KMS-11 (cell line): Measurements from ENCODE around the gene ENPP1.

Source experiments
- H2AFZ ChIP-seq: fragments of 200-600 bp; sonication (generic); 2 replicates; pipeline ENCODE4 v1.6.1; 2016; ENCODE audit warnings: antibody characterized with exemption, mixed run types, low read depth
- H3K27ac ChIP-seq: fragments of 200-600 bp; sonication (generic); 2 replicates; pipeline ENCODE4 v1.6.1; 2016; ENCODE audit warnings: mild to moderate bottlenecking, mixed run types
- H3K27me3 ChIP-seq: fragments of 200-600 bp; sonication (generic); 2 replicates; pipeline ENCODE4 v1.6.1; 2017; ENCODE audit warnings: mild to moderate bottlenecking, low read depth, mixed run types, moderate library complexity; ENCODE audit not compliant: insufficient read depth
- H3K36me3 ChIP-seq: fragments of 200-600 bp; sonication (generic); 2 replicates; pipeline ENCODE4 v1.6.1; 2017; ENCODE audit warnings: mild to moderate bottlenecking, mixed run types; ENCODE audit not compliant: insufficient read depth
- H3K4me1 ChIP-seq: fragments of 200-600 bp; sonication (generic); 2 replicates; pipeline ENCODE4 v1.6.1; 2016; ENCODE audit warnings: mild to moderate bottlenecking, low read depth, mixed run types; ENCODE audit not compliant: poor library complexity, severe bottlenecking
- H3K4me2 ChIP-seq: fragments of 200-600 bp; sonication (generic); 2 replicates; pipeline ENCODE4 v1.7.0; 2016; ENCODE audit warnings: mild to moderate bottlenecking, mixed run types
- H3K4me3 ChIP-seq: fragments of 200-600 bp; sonication (generic); IDR thresholded peaks from 2 replicates; pipeline ENCODE4 v1.6.1; 2017; ENCODE audit warnings: low read depth, low read length, mixed read lengths; ENCODE audit not compliant: insufficient read depth
- H3K79me2 ChIP-seq: fragments of 200-600 bp; sonication (generic); 2 replicates; pipeline ENCODE4 v1.6.1; 2016; ENCODE audit warnings: low read depth, mixed run types; ENCODE audit not compliant: insufficient read depth
- H3K9ac ChIP-seq: fragments of 200-600 bp; sonication (generic); 2 replicates; pipeline ENCODE4 v1.6.1; 2016; ENCODE audit warnings: mild to moderate bottlenecking, mixed run types
- H4K20me1 ChIP-seq: fragments of 200-600 bp; sonication (generic); 2 replicates; pipeline ENCODE4 v1.6.1; 2016; ENCODE audit warnings: mild to moderate bottlenecking, mixed run types; ENCODE audit not compliant: insufficient read depth
- CTCF ChIP-seq: fragments of 200-600 bp; sonication (generic); conservative IDR thresholded peaks from 2 replicates; pipeline ENCODE4 v1.6.1; 2017; ENCODE audit warnings: low read depth, mild to moderate bottlenecking, antibody characterized with exemption, low read length, moderate library complexity, mixed read lengths

The ENPP1 gene

DNA sequence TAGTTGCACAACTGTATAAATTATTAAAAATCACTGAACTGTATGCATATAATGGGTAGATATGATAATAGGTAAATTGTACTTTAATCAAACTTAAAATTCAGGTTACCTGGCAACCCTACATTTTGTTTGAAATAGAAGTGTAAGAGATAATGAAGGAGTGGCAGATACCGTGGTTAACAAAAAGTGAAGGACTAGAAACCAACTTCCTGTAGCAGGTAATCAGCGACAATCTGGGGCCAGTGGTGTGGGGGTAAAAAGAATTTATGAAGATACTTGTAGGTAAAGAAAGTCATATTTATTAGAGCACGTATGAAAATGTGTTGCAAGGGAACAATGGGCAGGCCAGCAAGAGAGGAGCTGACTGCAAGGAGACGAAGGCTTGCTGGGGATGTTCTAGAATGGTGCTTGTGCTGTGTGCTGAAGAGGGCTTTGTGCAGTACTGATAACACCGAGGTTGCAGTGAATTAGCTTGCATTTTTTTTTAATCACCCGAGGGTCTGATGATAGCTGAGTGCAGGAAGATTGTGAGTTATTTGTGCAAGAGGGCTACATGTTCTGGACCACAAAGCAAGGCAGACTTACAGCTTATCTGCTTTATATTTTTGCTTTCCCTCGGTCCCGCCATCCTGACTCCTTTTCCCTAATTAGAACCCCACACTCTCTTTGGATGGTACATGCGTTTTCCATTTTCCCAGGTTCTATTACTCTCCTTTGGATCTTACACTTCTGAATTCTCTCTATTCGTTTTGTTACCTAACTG, 4.6 kb upstream of the ENPP1 start:
- Histone ChIP-seq H3K27ac (no peak overlapping the region), H3K27me3 (no peaks in the 10 kb centered on the region), H3K4me3 (no peak overlapping the region), H3K9ac (no peak overlapping the region), H3K79me2 (no peaks in the 10 kb centered on the region), H3K36me3 (no peaks in the 10 kb centered on the region), H3K4me1 (peaks cover 6% of the 10 kb centered on the region), H3K4me2 (no peak overlapping the region), H4K20me1 (no peaks in the 10 kb centered on the region), H2AFZ (no peak overlapping the region)
- TF ChIP-seq CTCF, result no peak

DNA sequence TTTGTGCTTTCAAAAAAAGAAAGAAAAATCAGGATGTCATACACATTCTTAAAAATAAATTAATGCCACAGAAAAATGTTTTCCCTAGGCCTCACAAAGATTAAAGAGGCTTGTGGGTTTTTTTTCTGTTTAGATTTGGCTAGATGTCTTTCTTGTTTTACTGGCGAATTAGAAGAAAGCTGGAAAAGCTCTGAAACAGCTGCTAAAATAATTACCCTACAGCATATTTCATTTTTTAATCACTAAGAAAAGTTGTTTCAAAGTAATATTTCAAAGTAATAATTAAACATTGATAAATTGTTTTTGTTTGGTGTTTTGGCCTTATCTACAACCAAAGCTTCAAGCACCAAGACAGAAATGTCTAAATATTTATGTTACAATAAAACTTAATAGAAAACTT, 3.7 kb upstream of the ENPP1 start:
- Histone ChIP-seq H3K36me3 (no peaks in the 10 kb centered on the region), H3K4me2 (no peak overlapping the region), H2AFZ (no peak overlapping the region), H3K79me2 (no peaks in the 10 kb centered on the region), H3K27me3 (no peaks in the 10 kb centered on the region), H3K4me1 (peaks cover 6% of the 10 kb centered on the region), H3K9ac (no peak overlapping the region), H4K20me1 (no peaks in the 10 kb centered on the region), H3K27ac (no peak overlapping the region), H3K4me3 (no peak overlapping the region)
- TF ChIP-seq CTCF, result no peak

- peaks cover 6% of the 10 kb centered on the region for H3K4me1 ChIP-seq
- no peak for TF ChIP-seq CTCF
- H3K27me3 ChIP-seq, result no peaks in the 10 kb centered on the region
- peak overlapping the region; percentile 53 for H3K27ac ChIP-seq
- no peaks in the 10 kb centered on the region for H4K20me1 ChIP-seq
- peak overlapping the region; percentile 51; the same call in 1 of the 2 replicates for H3K9ac ChIP-seq
- H2AFZ ChIP-seq, result peak overlapping the region; percentile 85
- H3K4me3 ChIP-seq, result no peak overlapping the region
- no peaks in the 10 kb centered on the region for H3K79me2 ChIP-seq
- H3K4me2 ChIP-seq, result peak overlapping the region; percentile 75
- no peaks in the 10 kb centered on the region for H3K36me3 ChIP-seq
These were observed 538 bp upstream of the ENPP1 start for GRCh38 chr6:131807321-131807643.

GRCh38 chr6:131808460-131809269, 845 bp downstream of the ENPP1 start:
- peaks cover 6% of the 10 kb centered on the region for H3K4me1 ChIP-seq
- TF ChIP-seq CTCF, result no peak
- H3K79me2 ChIP-seq, result no peaks in the 10 kb centered on the region
- H3K4me2 ChIP-seq, result peak overlapping the region; percentile 33; the same call in 1 of the 2 replicates
- H3K36me3 ChIP-seq, result no peaks in the 10 kb centered on the region
- H3K9ac ChIP-seq, result peak overlapping the region; percentile 18; the same call in 1 of the 2 replicates
- H3K4me3 ChIP-seq, result no peak overlapping the region
- no peak overlapping the region for H3K27ac ChIP-seq
- H4K20me1 ChIP-seq, result no peaks in the 10 kb centered on the region
- no peaks in the 10 kb centered on the region for H3K27me3 ChIP-seq
- peak overlapping the region; percentile 61 for H2AFZ ChIP-seq
